ENCODE results near the gene TMEM69.

Gene TMEM69

DNA sequence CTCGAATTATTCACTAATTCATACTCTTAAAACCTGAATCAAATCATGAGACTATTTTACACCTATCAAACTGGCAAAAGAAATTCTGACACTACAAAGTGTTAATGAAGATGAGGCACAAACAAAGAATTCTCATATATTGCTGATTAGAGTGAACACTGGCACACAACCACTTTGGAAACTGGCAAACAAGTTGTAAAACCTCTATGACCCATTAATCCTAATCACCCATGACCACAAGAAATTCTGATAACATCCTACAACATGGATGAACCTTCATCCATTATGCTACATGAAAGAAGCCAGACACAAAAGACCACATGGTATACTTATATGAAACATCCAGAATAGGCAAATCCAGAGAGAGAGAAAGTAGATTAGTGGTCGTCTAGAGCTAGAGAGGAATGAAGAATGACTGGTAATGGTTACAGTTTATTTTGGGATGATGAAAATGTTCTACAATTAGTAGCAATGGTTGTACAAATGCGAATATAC, 10.2 kb upstream of the TMEM69 start:
- TF ChIP-seq, protein P1, sequence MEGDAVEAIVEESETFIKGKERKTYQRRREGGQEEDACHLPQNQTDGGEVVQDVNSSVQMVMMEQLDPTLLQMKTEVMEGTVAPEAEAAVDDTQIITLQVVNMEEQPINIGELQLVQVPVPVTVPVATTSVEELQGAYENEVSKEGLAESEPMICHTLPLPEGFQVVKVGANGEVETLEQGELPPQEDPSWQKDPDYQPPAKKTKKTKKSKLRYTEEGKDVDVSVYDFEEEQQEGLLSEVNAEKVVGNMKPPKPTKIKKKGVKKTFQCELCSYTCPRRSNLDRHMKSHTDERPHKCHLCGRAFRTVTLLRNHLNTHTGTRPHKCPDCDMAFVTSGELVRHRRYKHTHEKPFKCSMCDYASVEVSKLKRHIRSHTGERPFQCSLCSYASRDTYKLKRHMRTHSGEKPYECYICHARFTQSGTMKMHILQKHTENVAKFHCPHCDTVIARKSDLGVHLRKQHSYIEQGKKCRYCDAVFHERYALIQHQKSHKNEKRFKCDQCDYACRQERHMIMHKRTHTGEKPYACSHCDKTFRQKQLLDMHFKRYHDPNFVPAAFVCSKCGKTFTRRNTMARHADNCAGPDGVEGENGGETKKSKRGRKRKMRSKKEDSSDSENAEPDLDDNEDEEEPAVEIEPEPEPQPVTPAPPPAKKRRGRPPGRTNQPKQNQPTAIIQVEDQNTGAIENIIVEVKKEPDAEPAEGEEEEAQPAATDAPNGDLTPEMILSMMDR (IDR thresholded peaks at IDR 0.05; ENCODE audit: control insufficient read depth, insufficient read depth, low read depth, low read length, missing control alignments) = no peak

DNA sequence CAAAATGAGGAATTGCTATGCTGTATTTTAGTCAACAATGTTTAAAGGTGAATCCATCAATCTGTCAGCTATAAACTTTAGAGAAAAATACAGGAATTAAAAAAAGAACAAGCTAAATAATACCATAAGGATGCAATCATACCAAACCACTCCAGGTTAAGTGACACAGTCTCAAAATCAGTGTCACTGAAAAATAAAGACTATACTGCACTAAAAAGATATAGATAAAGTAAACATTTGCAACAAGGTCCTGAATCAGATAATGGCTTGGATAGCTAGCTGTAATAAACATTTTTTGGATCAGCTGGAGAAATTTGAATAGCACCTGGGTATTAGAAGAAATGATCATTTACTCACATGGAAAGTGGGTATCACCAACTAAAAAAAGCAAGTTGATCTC, 9.5 kb upstream of the TMEM69 start:
- DNase-seq (ENCODE audit: low read depth) = no peak
- no peak overlapping the region for H3K4me3 ChIP-seq (ENCODE audit: control insufficient read depth, low read depth, low read length)
- TF ChIP-seq, protein P1 (IDR thresholded peaks at IDR 0.05; ENCODE audit: control insufficient read depth, insufficient read depth, low read depth, low read length, missing control alignments) = no peak

More for the DNA sequence above, 10.2 kb upstream of the TMEM69 start:
- DNase-seq (ENCODE audit: low read depth) = no peak
- no peak overlapping the region for H3K4me3 ChIP-seq (ENCODE audit: control insufficient read depth, low read depth, low read length)

DNA sequence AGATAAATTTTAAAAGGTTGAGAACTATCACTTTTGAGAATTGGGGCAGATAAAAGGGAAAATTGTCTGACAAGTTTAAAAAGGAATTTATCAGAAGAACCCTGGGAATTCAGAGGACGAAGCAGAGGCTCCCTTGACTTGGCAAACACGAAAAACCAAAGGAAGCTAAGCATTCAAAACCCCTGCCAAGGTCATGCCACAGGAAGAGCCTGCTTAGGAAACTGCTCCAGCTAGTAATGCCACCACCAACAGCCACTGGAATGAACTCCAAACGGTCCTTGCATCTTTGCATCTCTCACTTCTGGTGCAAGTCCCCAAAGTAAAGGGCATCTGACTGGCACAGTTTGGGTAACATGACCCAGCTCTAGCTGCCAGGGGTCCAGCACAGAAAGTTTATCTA, 8.9 kb upstream of the TMEM69 start:
- DNase-seq (ENCODE audit: low read depth) = no peak
- H3K4me3 ChIP-seq (ENCODE audit: control insufficient read depth, low read depth, low read length) = no peak overlapping the region
- TF ChIP-seq, protein P1 (IDR thresholded peaks at IDR 0.05; ENCODE audit: control insufficient read depth, insufficient read depth, low read depth, low read length, missing control alignments) = no peak

DNA sequence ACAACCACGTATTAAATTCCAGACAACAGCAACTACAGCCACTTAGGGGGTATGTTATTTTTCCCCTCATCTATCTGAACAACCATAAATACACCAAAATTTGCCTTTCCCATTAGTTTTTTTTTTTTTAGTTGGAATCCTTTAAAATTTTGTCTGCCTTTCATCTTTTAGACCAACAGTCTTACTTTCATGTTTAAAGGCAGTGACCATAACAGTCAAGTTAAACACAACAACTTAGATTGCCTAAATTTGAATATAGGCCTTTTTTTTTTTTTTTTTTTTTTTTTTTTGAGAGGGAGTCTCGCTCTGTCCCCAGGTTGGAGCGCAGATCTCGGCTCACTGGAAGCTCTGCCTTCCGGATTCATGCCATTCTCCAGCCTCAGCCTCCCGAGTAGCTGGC, 5.0 kb upstream of the TMEM69 start:
- no peak for DNase-seq (ENCODE audit: low read depth)
- H3K4me3 ChIP-seq (ENCODE audit: control insufficient read depth, low read depth, low read length) = no peak overlapping the region
- TF ChIP-seq, protein P1 (IDR thresholded peaks at IDR 0.05; ENCODE audit: control insufficient read depth, insufficient read depth, low read depth, low read length, missing control alignments) = no peak

DNA sequence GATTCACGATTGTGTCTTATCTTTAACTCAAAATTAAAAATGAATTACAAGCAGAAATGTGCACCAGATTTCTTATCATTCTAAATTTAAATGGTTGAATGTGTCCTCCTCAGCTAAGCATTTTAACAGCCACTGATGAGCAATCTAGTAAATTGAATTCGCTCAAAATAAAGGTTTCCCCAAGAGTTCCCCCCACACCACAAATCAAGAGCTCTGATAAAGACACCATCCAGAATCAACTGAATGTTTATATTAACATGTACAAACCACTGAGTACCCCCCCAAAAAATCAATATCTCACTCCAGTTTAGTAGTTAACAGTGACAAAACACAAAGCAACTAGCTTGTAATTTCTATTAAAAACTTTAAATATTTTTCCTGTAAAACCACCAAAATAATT, 3.6 kb upstream of the TMEM69 start:
- DNase-seq (ENCODE audit: low read depth) = no peak
- TF ChIP-seq, protein P1 (IDR thresholded peaks at IDR 0.05; ENCODE audit: control insufficient read depth, insufficient read depth, low read depth, low read length, missing control alignments) = no peak
- peak overlapping the region; percentile 99 for H3K4me3 ChIP-seq (ENCODE audit: control insufficient read depth, low read depth, low read length)

DNA sequence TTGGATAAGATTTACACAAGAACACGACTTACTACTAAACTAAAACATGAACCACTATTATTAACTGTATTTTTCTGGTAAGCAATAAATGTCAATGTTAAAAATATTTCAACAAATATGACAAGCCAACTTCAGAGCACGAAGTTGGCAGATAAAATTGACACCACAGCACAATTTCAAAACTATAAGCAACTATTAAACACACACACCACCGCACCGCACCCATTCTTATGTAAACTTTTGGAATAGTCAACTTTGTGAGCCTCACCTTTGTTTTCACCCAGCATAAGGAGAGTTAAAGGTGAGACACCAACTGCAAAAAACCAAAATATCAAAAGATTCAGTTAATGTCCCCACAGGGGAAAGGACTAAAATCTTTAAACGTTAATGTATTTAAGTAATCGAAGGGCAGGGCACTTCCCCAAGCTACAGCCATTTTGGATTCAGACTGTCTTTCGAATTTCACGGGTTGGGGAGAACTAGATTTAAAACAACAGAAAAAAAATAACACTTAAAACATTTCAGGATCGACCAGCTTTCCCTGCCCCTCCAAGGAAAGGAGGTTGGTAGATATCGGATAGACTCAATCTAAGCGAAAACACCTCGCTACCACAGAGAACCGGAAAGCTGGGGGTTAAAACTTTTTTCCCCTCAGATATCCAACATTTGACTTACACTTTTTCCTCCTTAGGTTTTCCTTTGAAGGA, 2.5 kb upstream of the TMEM69 start:
- no peak for DNase-seq (ENCODE audit: low read depth)
- TF ChIP-seq, protein P1 (IDR thresholded peaks at IDR 0.05; ENCODE audit: control insufficient read depth, insufficient read depth, low read depth, low read length, missing control alignments) = no peak
- peak overlapping the region; percentile 99 for H3K4me3 ChIP-seq (ENCODE audit: control insufficient read depth, low read depth, low read length)

Measured in AG09309 (cell line).